OCI-LY3 (cell line): Measurements from ENCODE around the gene CGN.

ENCODE experiments used
- CTCF ChIP-seq: fragments of 200-600, 300-600 bp; sonication (generic); IDR thresholded peaks from 2 replicates; pipeline ENCODE4 v1.5.1; 2014; ENCODE audit warnings: antibody characterized with exemption, low read length, low read depth
- EZH2phosphoT487 ChIP-seq: fragments of 200-600 bp; shearing (Covaris generic); IDR thresholded peaks from 2 replicates; pipeline ENCODE4 v1.6.1; 2018; ENCODE audit warnings: antibody characterized with exemption, mixed run types, low read depth

- TF ChIP-seq CTCF (no peak), EZH2phosphoT487 (no peak)
Measured at GRCh38 chr1:151535326-151536271, 24.4 kb downstream of the CGN start.
